ENCODE results near the gene ENTHD1. TPM values are rescaled to one million over a fixed set of nuclear protein-coding genes. Genes with fewer than 3 reads are reported as not detected.

The ENTHD1 gene
- total and polyA plus RNA-seq, 10 of the 15 experiments (the other 5 are each of a cell fraction or from before 2014, with no cell fraction given): 0.09 to 0.52 (median 0.21) TPM; not detected in 1

- intact Hi-C loops (cut with micrococcal nuclease; ENCODE audit: unreplicated experiment) (no loop called here), in situ Hi-C loops (cut with MboI) (no loop called here)
- ChIA-PET SMC1A (ENCODE audit: uncharacterized antibody, unreplicated experiment) (no interaction called here), RAD21 (ENCODE audit: unreplicated experiment) (no interaction called here), CTCF (no interaction called here), POLR2A (no interaction called here)
- H3K27ac ChIP-seq (ENCODE audit: control insufficient read depth, insufficient read depth): no peak overlapping the region
- no peak overlapping the region for H3K4me2 ChIP-seq (ENCODE audit: control insufficient read depth, insufficient read depth)
- no peaks in the 10 kb centered on the region; the same call in 2 of the 3 replicates for H3K9me3 ChIP-seq (replicated peaks; ENCODE audit: control insufficient read depth, insufficient read depth, low read length)
- no peaks in the 10 kb centered on the region for H4K20me1 ChIP-seq (ENCODE audit: control insufficient read depth, insufficient read depth)
- H3K9ac ChIP-seq (ENCODE audit: control insufficient read depth, insufficient read depth, low read length): no peak overlapping the region
- DNase-seq (ENCODE audit: low read depth, low spot score) (no peak), FAIRE-seq (no peak), ATAC-seq (no peak)
- no TSS peak for BruUV-seq (replicated peaks)
- no peak overlapping the region for H3K4me3 ChIP-seq
- no peaks in the 10 kb centered on the region for H3K36me3 ChIP-seq (ENCODE audit: control insufficient read depth in 2 of 2, insufficient read depth in 2 of 2, low read length in 1 of 2)
- H3K4me1 ChIP-seq (ENCODE audit: control insufficient read depth, insufficient read depth, low read length): no peaks in the 10 kb centered on the region
- H3K27me3 ChIP-seq (replicated peaks in 1 of 2; ENCODE audit: control insufficient read depth in 2 of 2, insufficient read depth in 2 of 2, low read length in 1 of 2): peaks cover 1 to 5% of the 10 kb centered on the region in 2 experiments; a peak in 3 of 4 replicates
- H3K79me2 ChIP-seq (ENCODE audit: control insufficient read depth, insufficient read depth, low read length): no peaks in the 10 kb centered on the region
- TF ChIP-seq CBX5 (IDR thresholded peaks at IDR 0.05; ENCODE audit: low read depth): no peak
- TF ChIP-seq PAX5 (IDR thresholded peaks at IDR 0.05; ENCODE audit: borderline replicate concordance, low read depth, low read length): no peak
- TF ChIP-seq SMAD1 (IDR thresholded peaks at IDR 0.05; ENCODE audit: low read depth, partially characterized antibody): no peak
- no peak for TF ChIP-seq IRF4 (IDR thresholded peaks at IDR 0.05; ENCODE audit: low read depth, low read length)
- no peak for TF ChIP-seq REST (IDR thresholded peaks at IDR 0.05; ENCODE audit: low read depth, low read length)
- no peak for TF ChIP-seq ZSCAN29 (IDR thresholded peaks at IDR 0.05)
- no peak for TF ChIP-seq SREBF2 (IDR thresholded peaks at IDR 0.05; ENCODE audit: low read length)
- TF ChIP-seq ZNF384 (IDR thresholded peaks at IDR 0.05; ENCODE audit: borderline replicate concordance, low read depth, low read length): no peak
- TF ChIP-seq HCFC1 (IDR thresholded peaks at IDR 0.05; ENCODE audit: low read length): no peak
- TF ChIP-seq POLR2AphosphoS2 (IDR thresholded peaks at IDR 0.05; ENCODE audit: low read depth, low read length): no peak
- no peak for TF ChIP-seq NFYA (IDR thresholded peaks at IDR 0.05; ENCODE audit: borderline replicate concordance, low read depth, low read length)
- no peak for TF ChIP-seq SMAD5 (IDR thresholded peaks at IDR 0.05; ENCODE audit: low read depth)
- no peak for TF ChIP-seq YY1 (IDR thresholded peaks at IDR 0.05; ENCODE audit: low read depth, low read length)
- TF ChIP-seq GABPA (IDR thresholded peaks at IDR 0.05; ENCODE audit: low read depth): no peak
- TF ChIP-seq SMC3 (IDR thresholded peaks at IDR 0.05; ENCODE audit: borderline replicate concordance, low read length): no peak
- no peak for TF ChIP-seq EED (IDR thresholded peaks at IDR 0.05; ENCODE audit: low read depth)
- TF ChIP-seq SIX5 (IDR thresholded peaks at IDR 0.05; ENCODE audit: low read depth, low read length, severe bottlenecking): no peak
- whole genome bisulfite sequencing (ENCODE audit: insufficient coverage, insufficient replicate concordance, low lambda C conversion rate, missing lambda C conversion rate): 42% methylated on average over 12 of the region's 12 CpGs
- no peak overlapping the region for H2AFZ ChIP-seq (ENCODE audit: control insufficient read depth, low read depth, low read length)
Observed at GRCh38 chr22:39728236-39728860, 165.2 kb downstream of the ENTHD1 start.

Data from GM12878 (cell line).